HG03439 (cell line): Measurements from ENCODE around the gene SIPA1L3.

Experiments
- ATAC-seq: cut with Tn5 transposase; IDR thresholded peaks from one replicate; pipeline ENCODE4 v1.9.1; 2021; ENCODE audit warnings: mild to moderate bottlenecking, moderate library complexity; ENCODE audit not compliant: unreplicated experiment

SIPA1L3 gene

DNA sequence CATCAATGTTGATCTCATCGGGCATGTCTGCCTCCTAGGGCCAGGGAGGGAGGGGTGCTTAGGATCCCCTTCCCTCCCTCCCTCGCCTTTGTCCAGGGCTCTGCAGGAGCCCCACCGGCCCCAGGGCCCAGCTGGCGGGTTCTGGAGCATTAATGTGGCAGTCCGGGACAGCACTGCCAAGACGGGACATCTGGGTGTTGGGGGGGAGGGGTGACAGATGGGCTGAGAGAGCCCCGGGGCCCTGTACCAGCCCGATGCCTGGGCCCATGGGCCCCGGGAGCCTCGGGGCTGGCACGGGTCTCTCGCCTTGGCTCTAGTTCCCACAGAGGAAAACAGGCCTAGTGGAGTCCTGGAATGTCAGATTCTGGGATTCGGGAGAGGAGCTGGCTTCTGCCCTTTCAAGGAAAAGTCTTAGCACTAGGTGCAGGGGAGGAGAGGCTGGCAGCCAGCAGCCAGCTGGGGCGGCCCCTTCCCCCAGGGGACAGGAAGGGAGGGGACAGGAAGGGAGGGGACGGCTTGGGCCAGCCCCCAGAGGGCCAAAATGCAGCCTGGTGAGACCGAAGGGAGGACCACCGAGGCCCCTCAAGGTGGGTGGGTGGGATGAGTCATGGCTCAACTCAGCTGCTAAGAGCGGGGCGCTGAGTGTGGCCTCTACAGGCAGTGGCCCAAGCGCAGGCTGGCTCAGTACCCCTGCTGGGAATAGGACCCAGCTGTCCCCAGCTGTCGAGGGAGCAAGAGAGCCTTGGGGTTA lies 346.1 kb downstream of the SIPA1L3 start:
- no peak for ATAC-seq

DNA sequence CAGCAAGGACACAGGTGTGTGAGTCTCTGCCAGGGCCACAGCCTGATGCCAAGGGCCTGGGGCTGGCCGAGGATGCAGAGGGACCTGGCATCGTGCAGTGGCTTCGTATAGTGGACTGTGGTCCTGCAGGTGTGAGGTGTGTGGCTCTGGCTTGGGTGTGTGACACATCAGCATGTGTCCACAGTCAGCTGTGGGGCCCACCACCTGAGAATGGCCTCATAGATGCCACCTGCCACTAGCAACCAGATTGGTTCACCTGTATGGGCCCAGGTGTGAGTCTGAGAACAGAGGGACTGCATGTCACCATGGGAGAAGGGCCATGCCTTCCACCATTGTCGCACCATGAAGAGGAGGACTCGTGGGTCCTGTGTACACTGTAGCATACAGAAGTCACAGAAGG lies 346.8 kb downstream of the SIPA1L3 start:
- no peak for ATAC-seq

DNA sequence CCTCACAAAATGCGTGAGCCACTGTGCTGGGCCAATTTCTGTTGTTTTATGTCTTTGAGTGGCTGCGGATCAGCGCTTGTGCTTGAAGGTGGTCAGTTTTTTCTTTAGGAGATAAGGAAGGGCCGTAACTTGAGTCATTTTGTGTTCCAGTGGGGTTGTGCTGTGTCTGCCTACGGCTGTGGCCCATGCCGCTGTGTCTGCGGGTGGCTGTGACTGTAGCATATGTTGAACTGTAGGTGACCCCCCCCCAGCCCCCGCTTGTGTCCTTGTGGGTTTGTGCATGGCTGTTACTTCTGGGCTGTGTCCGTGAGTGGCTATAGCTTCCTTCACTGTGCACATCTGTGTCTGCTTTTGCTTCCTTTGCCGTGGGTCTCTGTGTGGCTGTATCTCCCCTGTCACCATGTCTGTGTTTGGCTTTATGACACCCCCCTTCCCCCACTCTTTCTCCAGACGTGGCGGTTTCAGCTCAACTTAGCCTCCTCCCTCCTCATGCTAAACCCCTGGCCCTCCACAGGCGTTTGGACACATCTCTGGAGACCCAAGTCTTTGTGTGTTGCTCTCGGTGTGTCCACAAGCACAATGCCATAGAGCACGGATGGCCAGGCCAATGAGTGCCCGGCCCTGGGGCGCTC lies 348.5 kb downstream of the SIPA1L3 start:
- ATAC-seq, result no peak
